HG03196 (cell line): ENCODE results near the gene FBXO9.
A peak's percentile ranks its signal among the peaks of the same experiment; 100 is the strongest.

Source experiments
- ATAC-seq: cut with Tn5 transposase; IDR thresholded peaks from one replicate; pipeline ENCODE4 v1.9.1; 2021; ENCODE audit not compliant: unreplicated experiment

FBXO9 gene

DNA sequence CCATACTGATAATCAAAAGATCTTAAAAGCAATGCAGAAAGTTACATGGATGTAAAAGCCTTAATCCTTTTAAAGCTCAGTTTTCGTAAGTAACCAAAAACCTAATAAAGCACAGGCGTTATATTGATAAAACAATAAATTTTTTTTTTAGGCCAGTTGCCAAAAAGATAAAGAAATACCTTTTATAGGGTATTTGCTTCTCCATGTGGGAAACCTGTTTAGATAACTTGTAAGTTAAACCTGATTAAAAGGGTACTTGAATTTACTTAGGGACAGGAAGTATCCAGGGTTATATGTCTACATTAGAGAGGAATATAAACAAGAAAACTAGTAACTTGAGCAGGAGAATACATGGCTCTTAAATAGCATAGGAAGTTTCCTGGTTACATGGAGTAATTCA lies 21.1 kb downstream of the FBXO9 start:
- ATAC-seq, result no peak

DNA sequence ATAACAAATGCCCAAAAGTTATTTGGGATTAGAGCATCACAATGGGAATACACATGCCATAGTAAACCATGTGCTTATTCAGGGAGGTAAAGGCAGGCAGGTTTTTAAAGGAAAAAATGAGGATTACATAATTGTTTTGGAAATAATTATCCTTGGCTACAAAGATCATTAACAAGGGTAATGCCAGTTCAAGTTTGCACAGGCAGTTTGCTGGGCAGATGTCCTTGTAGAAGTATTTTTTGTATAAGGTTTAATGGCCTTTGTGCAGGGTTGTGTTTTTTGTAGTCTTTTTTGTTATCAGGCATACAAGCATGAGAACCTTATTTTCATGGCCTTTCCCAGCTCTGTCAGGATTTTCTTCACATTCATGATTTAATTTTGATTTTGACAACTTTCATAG lies 24.7 kb downstream of the FBXO9 start:
- ATAC-seq, result no peak

DNA sequence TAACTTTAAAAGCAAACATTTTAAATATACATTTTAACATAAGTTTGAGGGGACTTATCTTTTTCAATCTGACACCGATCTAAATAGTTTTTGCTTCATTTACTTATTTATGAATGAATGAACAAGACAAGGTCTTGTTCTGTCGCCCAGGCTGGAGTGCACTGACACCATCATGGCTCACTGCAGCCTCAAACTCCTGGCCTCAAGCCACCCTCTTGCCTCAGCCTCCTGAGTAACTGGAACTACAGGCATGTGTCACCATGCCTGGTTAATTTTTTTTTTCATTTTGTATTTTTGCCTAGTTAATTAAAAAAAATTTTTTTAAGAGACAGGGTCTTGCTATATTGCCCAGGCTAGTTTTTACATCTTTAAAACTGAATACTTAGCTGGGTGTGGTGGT lies 25.4 kb downstream of the FBXO9 start:
- no peak for ATAC-seq

DNA sequence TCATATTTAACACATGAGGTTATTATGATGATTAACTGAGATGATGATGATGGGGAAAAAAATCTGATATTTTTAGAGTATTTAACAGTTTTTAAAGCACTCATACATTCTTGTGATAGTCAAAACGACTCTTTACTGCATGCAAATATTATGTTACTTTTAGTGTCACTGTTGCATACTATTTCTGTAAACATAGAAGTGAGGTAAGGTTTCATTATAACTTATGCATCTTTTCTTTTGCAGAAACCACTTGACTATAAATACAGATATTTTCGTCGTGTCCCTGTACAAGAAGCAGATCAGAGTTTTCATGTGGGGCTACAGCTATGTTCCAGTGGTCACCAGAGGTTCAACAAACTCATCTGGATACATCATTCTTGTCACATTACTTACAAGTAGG lies 30.1 kb downstream of the FBXO9 start:
- ATAC-seq, result no peak

DNA sequence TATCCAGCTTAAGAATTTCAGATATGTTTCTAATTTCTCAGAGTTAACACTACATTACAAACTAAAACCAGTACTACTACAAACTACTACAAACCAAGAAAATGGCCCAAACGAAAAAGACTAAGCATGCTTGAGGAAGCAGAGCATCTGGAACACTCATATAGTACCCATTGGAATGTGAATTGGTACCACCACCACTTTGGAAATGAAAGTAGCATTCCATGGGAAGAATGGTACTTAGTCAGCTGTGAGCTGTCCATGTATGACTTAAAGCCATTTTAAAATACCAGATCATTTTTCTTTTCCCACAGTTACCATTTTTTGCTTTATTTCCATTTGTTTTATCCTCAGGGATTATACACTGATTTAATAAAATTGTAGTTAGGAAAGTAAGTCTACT lies 30.5 kb downstream of the FBXO9 start:
- no peak for ATAC-seq

DNA sequence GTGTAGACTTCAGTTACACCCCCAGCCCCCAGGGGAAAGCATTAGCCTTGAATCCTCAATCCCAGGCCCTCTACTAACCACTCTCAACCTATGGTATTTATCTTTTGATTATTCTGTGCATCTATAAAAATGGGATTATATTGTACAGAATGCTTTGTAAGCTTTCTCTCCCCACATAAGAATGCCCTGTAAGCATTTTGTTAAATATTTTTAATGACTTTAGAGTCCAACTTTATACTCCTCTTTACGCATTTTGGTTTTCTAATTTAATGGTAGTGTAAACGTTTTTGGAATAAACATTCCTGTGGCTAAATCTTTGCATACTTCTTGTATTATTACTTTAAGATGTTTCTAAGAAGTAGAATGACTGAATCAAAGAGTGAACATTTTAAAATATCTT lies 35.4 kb downstream of the FBXO9 start:
- ATAC-seq, result no peak

DNA sequence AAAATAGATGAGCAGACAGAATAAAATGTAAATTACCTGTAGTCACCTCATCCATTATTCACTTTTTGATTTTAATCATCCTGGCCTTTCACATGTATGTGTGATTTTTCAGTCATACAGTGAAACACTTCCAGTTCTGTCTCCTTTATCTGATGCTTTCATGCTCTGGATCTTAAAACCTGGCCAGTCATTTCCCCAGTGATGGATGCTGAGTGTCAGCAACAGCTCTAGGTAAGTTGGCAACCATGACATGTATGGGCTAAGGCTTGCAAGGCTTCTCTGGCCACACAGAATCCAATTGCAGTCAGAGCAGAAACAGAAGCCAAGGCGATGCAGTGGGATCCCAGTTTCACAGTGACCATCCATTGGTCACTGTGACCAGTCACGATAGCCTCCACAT lies 35.8 kb downstream of the FBXO9 start:
- ATAC-seq, result no peak

DNA sequence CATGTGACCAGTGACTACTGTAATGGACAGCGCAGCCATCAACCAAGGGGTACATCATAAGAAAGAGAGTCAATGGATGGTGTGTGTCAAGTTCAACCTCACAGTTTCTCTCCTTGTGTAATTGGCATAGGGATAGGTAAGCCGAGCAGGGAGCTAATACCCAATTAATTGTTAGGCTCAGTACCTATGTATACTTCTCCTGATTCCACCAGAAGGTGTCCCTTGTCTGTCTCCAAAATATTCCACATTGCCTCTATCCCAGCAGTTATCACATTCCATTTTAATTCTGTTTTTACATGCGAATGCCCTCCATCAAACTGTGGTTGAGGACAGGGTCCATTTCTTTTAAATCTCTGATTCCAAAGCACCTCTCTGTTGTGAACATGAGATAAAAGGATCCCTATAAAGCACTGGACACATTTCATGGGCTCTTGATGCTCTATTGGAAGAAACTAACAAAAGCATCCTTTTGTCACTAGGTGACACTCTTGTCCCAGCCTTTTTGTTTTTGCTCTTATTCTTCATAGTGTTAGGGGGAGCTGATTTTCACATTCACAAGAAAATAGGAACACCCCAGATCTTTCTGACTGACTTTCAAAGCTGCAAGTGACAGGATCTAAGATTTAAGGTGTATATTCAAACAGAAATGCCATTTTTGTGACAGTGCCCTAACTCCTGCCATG lies 38.9 kb downstream of the FBXO9 start:
- no peak for ATAC-seq

DNA sequence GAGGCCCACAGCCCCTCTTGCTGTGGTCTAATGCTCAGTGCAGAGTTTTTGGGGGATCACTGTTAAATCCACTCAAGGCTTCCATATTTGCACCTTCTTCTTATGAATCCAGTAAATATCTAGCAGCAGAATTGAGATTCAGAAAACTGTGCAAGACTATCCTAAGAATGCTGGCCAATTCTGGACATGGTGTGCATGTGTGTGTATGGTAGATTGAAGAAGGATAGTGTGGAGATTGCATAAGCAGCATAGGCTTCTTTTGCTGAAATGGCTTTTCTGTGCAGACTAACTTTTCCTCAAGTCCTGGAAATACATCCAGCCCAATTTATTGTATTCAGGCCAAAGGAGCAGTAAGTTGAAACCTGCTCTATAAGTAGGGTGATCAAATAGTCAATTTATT lies 39.7 kb downstream of the FBXO9 start:
- no peak for ATAC-seq

DNA sequence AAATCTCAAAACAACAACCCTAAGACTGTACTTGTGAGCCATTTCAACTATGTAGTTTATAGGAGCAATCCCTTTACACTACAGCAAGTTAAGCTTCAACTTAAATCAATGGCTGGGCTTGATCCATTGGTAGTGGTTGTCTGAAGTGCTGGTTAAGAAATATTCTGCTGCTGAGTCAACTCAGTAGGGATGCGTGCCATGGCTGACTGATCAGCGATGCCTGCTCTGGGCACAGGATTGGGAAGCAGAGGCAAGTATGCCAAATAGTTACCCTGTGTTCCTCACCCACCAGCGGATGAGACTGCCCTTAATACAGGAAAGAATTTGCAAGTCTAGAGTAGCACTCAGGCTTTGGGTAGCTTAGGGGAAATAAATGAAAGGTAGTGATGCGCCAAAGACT lies 41.9 kb downstream of the FBXO9 start:
- ATAC-seq, result no peak

DNA sequence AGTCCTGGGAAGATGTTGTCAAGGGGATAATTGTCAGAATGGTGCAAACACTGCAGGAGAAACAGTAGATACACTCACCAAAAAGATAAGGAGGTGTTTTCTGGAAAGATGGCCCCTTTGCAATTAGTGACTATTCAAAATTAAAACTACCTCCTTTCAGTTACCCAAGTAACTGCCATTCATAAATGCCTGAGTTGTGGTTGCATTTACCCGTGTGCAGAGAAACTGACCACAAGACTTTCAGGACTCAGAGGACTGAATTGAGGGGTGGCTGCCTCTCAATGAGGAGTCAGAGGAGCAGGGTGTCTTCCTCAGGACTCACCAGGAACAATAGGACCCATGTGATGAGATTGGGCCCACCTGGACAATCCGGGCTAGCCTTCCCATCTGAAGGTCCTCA lies 44.4 kb downstream of the FBXO9 start:
- peak; percentile 65 for ATAC-seq

DNA sequence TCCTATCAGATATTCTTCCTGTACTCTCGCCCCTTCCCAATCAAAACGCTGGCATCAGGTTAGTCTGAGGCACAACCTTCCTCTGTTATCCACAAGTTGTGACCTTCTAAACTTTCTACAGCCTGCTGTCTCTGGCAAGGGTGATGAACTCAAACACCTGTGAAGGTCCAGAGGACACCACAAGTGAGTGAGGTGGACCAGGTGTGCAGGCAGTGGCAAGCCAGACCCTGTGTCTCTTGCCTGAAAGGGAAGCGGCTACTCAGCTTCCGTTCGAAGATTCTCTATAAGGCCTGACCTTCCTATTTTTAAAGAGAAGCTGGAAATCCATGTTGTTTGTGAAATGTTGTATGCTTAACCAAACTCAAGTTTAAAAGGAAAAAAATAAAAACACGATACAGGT lies 46.7 kb downstream of the FBXO9 start:
- ATAC-seq, result no peak

DNA sequence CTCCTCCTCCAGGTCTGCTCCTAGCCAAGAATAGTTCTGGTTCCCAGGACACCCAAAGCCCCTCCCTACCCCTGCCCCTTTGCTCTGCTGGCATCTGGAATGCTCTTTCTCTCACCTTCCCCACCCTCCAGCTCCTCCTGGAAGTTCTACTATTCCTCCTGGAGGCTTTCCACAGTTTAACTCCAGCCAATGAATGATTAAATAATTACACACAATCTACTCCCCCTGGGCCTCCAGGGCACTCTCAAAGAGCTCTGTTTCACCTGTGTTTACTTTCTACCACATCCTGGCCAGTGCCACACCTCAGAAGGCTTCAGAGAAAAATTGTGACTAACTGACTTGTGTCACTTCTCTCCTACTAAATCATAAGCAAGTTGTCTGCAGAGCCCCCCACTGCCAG lies 47.2 kb downstream of the FBXO9 start:
- no peak for ATAC-seq

DNA sequence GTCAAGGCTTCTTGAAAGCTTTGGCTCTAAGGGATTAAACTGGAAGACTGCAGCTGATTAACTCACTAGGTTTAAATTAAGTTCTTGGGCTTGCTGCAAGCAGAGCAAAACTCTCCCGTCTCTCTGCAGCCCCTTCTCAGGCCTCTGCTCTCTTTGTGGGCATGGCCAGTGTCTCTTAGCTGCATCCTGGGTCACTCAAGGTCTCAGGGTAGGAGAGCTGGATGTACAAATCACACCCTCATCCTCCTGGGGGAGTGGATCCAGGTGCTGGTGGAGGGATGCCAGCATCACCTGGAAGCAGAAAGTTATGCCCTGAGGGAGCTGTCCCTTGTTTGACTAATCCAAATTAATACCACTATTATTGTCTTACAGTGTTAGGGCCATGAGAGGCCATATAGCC lies 47.7 kb downstream of the FBXO9 start:
- ATAC-seq, result no peak

DNA sequence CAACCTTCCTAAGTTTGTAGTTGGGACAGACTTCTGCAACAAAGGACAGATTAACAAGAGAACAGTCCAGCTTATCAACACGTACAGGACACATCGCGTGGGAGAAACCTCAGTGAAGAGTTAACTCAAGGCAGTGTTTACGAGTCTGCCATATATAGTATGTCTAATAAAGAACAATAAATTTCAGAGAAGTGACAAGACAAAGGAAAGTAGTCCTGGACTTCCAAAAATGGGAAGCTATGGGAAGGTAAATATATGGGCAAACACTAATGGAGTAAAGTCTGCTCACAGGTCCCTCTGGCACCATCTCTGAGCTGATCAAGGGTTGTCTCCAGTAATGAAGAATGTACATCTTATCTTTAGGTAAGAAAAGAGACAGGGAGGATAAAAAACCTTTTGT lies 48.5 kb downstream of the FBXO9 start:
- ATAC-seq, result no peak

DNA sequence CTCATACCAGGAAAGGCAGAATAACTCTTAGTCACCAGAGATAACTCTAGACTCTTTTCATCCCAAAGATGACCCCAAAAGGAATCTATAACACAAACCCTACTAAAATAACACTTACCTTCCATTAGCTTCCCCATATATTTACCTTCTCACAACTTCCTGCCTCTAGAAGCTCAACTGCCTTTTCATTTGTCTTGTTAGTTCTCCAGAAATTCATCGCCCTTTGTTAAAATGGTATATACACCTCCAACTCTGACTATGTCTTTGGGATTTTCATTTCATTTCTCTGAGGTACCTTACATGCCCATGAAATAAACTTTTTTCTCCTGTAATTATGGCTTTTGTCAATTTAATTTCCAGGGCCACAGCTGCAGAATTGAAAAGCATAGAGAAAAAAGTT lies 49.9 kb downstream of the FBXO9 start:
- ATAC-seq, result no peak

DNA sequence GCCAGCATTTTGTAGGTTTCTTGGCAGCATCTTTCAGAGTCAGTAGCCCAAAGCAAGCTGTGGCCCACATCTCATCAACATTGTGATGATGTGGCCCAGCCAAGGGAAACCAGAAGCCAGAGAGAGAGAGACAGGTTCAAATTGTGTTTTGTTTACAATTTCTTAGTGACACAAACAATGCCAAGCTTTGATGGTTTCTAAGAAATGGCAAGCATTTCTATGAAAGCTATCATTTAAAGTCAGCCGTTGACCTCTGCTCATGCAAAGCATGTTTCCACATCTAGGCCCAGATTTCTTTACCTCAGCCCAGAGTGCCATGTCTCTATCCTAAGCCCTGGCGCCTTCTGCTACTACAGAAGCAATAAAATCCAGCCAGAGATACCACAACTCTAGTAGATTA lies 50.5 kb downstream of the FBXO9 start:
- no peak for ATAC-seq

DNA sequence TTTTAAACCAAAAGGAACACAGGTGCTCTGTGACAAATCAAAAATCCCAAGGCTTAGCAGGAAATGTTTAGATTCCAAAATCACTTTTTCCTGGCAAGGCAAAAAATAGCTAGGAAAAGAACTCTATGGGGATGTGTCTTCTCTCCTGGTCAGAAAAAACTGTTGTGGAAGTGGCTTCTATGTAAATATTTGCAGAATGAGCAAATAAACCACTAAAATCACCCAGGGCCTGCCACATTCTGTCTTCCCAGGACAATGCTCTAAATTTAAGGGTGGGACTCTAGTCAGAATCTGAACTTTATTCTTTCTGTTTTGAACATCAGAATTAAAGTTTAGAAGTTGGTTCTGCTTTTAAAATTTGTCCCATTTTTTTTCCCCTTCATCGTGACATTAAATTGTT lies 54.1 kb downstream of the FBXO9 start:
- no peak for ATAC-seq

DNA sequence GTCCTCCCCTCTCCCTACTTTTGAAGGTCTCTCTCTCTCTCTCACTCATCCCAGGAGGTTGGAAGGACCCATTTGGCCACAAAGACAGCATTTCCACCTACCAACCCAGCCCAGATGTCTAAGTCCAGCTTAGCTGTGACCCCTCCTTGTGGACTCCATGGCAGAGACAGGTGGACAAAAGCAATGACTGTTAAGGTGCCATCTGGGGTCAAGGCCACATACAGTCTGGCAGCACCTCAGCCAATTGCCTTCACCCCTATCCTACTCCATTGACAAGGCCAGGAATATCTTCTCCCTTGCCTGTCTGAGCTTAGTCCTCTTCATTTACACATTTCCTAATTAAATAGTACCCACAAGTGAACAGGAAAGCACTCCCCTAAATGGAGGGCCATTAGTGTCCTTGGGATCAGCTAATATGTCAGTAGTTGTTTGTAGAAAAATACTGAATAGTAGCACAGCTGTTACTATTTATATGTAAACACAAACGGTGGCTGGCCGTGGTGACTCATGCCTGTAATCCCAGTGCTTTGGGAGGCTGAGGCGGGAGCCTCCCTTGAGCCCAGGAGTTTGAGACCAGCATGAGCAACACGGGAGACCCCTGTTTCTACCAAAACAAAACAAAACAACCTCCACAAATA lies 54.7 kb downstream of the FBXO9 start:
- ATAC-seq, result no peak

DNA sequence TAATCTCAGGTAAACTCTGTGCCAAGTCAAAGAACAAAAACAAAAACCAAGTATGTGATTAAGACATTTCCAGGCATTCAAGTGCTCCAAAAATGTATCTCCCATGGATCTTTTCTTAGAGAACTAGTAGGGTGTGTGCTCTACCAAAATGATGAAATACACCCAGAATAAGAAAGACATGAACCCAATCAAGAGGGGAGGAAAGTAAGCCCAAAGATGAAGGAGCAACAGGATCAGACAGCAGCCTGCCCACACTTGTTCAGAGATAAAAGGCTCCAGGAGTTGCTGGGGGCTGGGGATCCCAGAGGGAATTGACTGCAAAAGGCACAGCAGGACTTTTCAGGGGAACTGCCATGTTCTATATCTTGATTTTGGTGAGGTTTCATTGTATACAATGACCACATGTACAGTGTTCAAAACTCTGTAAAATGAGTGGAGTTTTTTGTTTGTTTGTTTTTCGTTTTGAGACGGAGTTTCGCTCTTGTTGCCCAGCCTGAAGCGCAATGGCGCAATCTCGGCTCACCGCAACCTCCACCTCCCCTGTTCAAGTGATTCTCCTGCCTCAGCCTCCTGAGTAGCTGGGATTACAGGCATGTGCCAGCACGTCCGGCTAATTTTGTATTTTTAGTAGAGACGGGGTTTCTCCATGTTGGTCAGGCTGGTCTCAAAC lies 59.1 kb downstream of the FBXO9 start:
- no peak for ATAC-seq

DNA sequence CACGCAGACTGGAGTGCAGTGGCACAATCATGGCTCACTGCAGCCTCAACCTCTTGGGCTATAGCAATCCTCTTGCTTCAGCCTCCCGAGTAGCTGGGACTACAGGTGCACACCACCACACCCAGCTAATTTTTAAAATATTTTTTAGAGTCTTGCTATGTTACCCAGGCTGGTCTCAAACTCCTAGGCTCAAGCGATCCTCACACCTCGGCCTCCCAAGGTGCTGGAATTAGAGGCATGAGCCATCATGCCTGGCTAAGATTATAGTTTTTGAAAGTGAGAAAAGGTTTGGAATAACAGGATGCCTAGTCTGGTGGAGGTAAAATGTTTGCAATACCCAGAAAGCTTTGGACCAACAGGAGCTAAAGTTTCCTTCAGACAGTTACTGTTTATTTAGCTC lies 60.1 kb downstream of the FBXO9 start:
- ATAC-seq, result no peak

DNA sequence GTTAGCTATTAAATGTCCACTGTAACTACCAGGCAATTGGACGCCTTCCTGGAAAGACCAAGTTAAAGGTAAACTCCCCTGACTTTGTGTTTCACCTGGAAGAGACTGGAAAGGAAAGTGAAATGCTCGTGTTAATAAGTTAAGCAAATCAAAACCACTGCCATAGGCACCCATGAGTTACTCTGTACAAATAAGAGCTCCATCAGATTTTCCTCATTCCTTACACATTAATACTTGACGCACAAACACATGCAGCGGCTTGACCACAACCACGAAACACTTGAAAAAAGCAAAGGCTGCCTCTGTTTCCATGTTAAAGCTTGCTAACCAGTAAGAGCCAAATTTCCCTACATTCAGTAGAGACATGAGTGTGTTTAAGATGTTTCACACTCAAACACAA lies 63.6 kb downstream of the FBXO9 start:
- no peak for ATAC-seq
